Naive thymus-derived CD4-positive, alpha-beta T cell (primary cell): Measurements from ENCODE around the gene PLEKHM3. TPM values are rescaled to one million over a fixed set of nuclear protein-coding genes. Genes with fewer than 3 reads are reported as not detected.
A peak's percentile ranks its signal among the peaks of the same experiment; 100 is the strongest.

ENCODE experiments used
- ATAC-seq: fragments of 150-1000 bp; cut with Tn5 transposase; 2 replicates; pipeline ENCODE4 v1.10.0; 2021; ENCODE audit warnings: mild to moderate bottlenecking, moderate library complexity
- CTCF ChIA-PET: fragments of 350-600 bp; sonication (Branson Sonifier 250); formaldehyde crosslinking; loops from one replicate; lab custom pipeline; 2021; ENCODE audit warnings: antibody characterized with exemption; lab: Charles Lee
- POLR2A ChIA-PET: fragments of 350-600 bp; sonication (Branson Sonifier 250); formaldehyde crosslinking; loops from one replicate; lab custom pipeline; 2021; ENCODE audit warnings: antibody characterized with exemption, inconsistent platforms; lab: Charles Lee
- DNase-seq, 9 donors: peaks; one replicate each; pipeline versions ENCODE4 v3.0.0 to v3.0.0-alpha.2; 2020 to 2022; ENCODE audit warnings: mixed read lengths in 1 of 9
- H3K27ac ChIP-seq: one replicate; pipeline ENCODE4 v1.7.0; 2013; ENCODE audit warnings: mild to moderate bottlenecking, low read depth, low read length, moderate library complexity
- H3K27me3 ChIP-seq, 2 donors: one replicate each; pipeline ENCODE4 v1.7.0; 2013; ENCODE audit warnings: low read length in 2 of 2, mild to moderate bottlenecking in 2 of 2, moderate library complexity in 2 of 2; ENCODE audit not compliant: control insufficient read depth in 2 of 2, insufficient read depth in 2 of 2
- H3K36me3 ChIP-seq, 3 experiments: 1 replicate in 2 of 3; 2 replicates in 1 of 3; pipeline ENCODE4 v1.7.0; 2013; ENCODE audit warnings: low read length in 3 of 3, mild to moderate bottlenecking in 3 of 3, moderate library complexity in 1 of 3; ENCODE audit not compliant: insufficient read depth in 3 of 3, control insufficient read depth in 2 of 3
- H3K4me1 ChIP-seq, 2 donors: one replicate each; pipeline ENCODE4 v1.7.0; 2013; ENCODE audit warnings: low read length in 2 of 2, mild to moderate bottlenecking in 2 of 2, moderate library complexity in 1 of 2; ENCODE audit not compliant: control insufficient read depth in 2 of 2, insufficient read depth in 2 of 2
- H3K4me3 ChIP-seq: 2 replicates; pipeline ENCODE4 v1.7.0; 2013; ENCODE audit warnings: mild to moderate bottlenecking, low read length
- H3K9me3 ChIP-seq, 3 experiments: 1 replicate in 2 of 3; 2 replicates in 1 of 3; pipeline ENCODE4 v1.7.0; 2013; ENCODE audit warnings: low read length in 3 of 3; ENCODE audit not compliant: control insufficient read depth in 2 of 3
- H3K27ac Mint-ChIP-seq, 9 donors: one replicate each; pipeline ENCODE4 v1.8.0; 2020 to 2022; ENCODE audit warnings: mixed read lengths in 9 of 9, mild to moderate bottlenecking in 8 of 9, moderate library complexity in 5 of 9, inconsistent platforms in 2 of 9
- H3K27me3 Mint-ChIP-seq, 5 donors: one replicate each; pipeline ENCODE4 v1.8.0; 2021 to 2022; ENCODE audit warnings: mixed read lengths in 5 of 5, mild to moderate bottlenecking in 1 of 5
- H3K36me3 Mint-ChIP-seq, 5 donors: one replicate each; pipeline ENCODE4 v1.8.0; 2020 to 2022; ENCODE audit warnings: mixed read lengths in 5 of 5, mild to moderate bottlenecking in 3 of 5, inconsistent platforms in 1 of 5
- H3K4me1 Mint-ChIP-seq, 7 donors: one replicate each; pipeline ENCODE4 v1.8.0; 2020 to 2022; ENCODE audit warnings: mixed read lengths in 7 of 7, mild to moderate bottlenecking in 3 of 7, inconsistent platforms in 1 of 7
- H3K4me3 Mint-ChIP-seq, 10 donors: one replicate each; pipeline ENCODE4 v1.8.0; 2020 to 2022; ENCODE audit warnings: mild to moderate bottlenecking in 10 of 10, mixed read lengths in 10 of 10, moderate library complexity in 6 of 10, inconsistent platforms in 2 of 10
- H3K9me3 Mint-ChIP-seq, 11 donors: one replicate each; pipeline ENCODE4 v1.8.0; 2020 to 2022; ENCODE audit warnings: mixed read lengths in 11 of 11, mild to moderate bottlenecking in 4 of 11, inconsistent platforms in 1 of 11, moderate library complexity in 1 of 11
- intact Hi-C, 2 donors: fragments of 100-400 bp; cut with micrococcal nuclease; formaldehyde crosslinking; loops; one replicate each; pipeline ENCODE4 v1.15.1; 2023
- polyA plus RNA-seq, 2 donors: library from polyadenylated mRNA; unstranded; fragments of 300-500 nt; fragmentation: Illumina TruSeq; gene quantifications; one replicate each; pipeline ENCODE4 v1.2.3, GENCODE V29; 2021
- total RNA-seq, 6 experiments: library from RNA in 5 of 6; stranded (reverse) in 5 of 6; gene quantifications; 1 replicate in 5 of 6; 2 replicates in 1 of 6; pipeline ENCODE4 v1.2.3 and lab custom pipeline; 2021 to 2026

Gene PLEKHM3
- total and polyA plus RNA-seq, 7 experiments from 2014 or later = 3.8 to 19.4 (median 13.8) TPM

GRCh38 chr2:208049006-208049405, 23.7 kb upstream of the PLEKHM3 start:
- Mint-ChIP-seq H3K36me3 (no peaks in the 10 kb centered on the region), H3K27ac (no peak overlapping the region), H3K4me1 (peaks cover 0 to 3% (median 0%) of the 10 kb centered on the region in 7 donors), H3K27me3 (peaks cover 4 to 18% (median 7%) of the 10 kb centered on the region in 5 donors), H3K4me3 (no peak overlapping the region), H3K9me3 (no peaks in the 10 kb centered on the region)
- ChIA-PET CTCF (interaction anchor here (0.7 kb wide), 1 partner anchor 8 kb away, joined by 5 read pairs; no protein-coding TSS in a partner anchor), POLR2A (interaction anchor here (0.8 kb wide), 1 partner anchor 90 kb away, joined by 8 read pairs; no protein-coding TSS in a partner anchor)
- H3K4me3 ChIP-seq = no peak overlapping the region
- intact Hi-C loops = loop anchor here (10.0 kb wide), 2 partner anchors 1004 to 1244 kb away; no protein-coding TSS in a partner anchor
- no peaks in the 10 kb centered on the region for H3K27me3 ChIP-seq
- no peaks in the 10 kb centered on the region for H3K9me3 ChIP-seq
- H3K4me1 ChIP-seq = no peaks in the 10 kb centered on the region
- H3K36me3 ChIP-seq = no peaks in the 10 kb centered on the region
- DNase-seq (no peak), ATAC-seq (no peak)
- H3K27ac ChIP-seq = no peak overlapping the region

- DNase-seq (no peak), ATAC-seq (no peak)
- ChIA-PET CTCF (interaction anchor here (0.7 kb wide), 1 partner anchor 490 kb away, joined by 3 read pairs; no protein-coding TSS in a partner anchor), POLR2A (no interaction called here)
- H3K9me3 ChIP-seq = no peaks in the 10 kb centered on the region
- H3K4me1 ChIP-seq = no peaks in the 10 kb centered on the region
- Mint-ChIP-seq H3K4me3 (no peak overlapping the region), H3K27me3 (peaks cover 4 to 21% (median 11%) of the 10 kb centered on the region in 5 donors), H3K9me3 (no peaks in the 10 kb centered on the region), H3K4me1 (peaks cover 0 to 3% (median 0%) of the 10 kb centered on the region in 7 donors), H3K27ac (no peak overlapping the region), H3K36me3 (no peaks in the 10 kb centered on the region)
- H3K27ac ChIP-seq = no peak overlapping the region
- no peak overlapping the region for H3K4me3 ChIP-seq
- H3K27me3 ChIP-seq = no peaks in the 10 kb centered on the region
- H3K36me3 ChIP-seq = no peaks in the 10 kb centered on the region
- intact Hi-C loops = loop anchor here (10.0 kb wide), 2 partner anchors 1003 to 1243 kb away; no protein-coding TSS in a partner anchor
These were observed 22.5 kb upstream of the PLEKHM3 start for GRCh38 chr2:208047840-208048239.

GRCh38 chr2:208046686-208047085, 21.4 kb upstream of the PLEKHM3 start:
- H3K27me3 Mint-ChIP-seq = peaks cover 4 to 18% (median 11%) of the 10 kb centered on the region in 5 donors
- Histone ChIP-seq H3K27me3 (no peaks in the 10 kb centered on the region), H3K9me3 (no peaks in the 10 kb centered on the region), H3K4me3 (no peak overlapping the region), H3K4me1 (no peaks in the 10 kb centered on the region), H3K36me3 (no peaks in the 10 kb centered on the region), H3K27ac (no peak overlapping the region)
- DNase-seq (no peak), ATAC-seq (no peak)
- no peak overlapping the region for H3K4me3 Mint-ChIP-seq
- no peaks in the 10 kb centered on the region for H3K36me3 Mint-ChIP-seq
- no peak overlapping the region for H3K27ac Mint-ChIP-seq
- intact Hi-C loops = loop anchor here (10.0 kb wide), 2 partner anchors 1002 to 1242 kb away; no protein-coding TSS in a partner anchor
- POLR2A ChIA-PET = no interaction called here
- no peaks in the 10 kb centered on the region for H3K9me3 Mint-ChIP-seq
- peaks cover 0 to 3% (median 0%) of the 10 kb centered on the region in 7 donors for H3K4me1 Mint-ChIP-seq
- CTCF ChIA-PET = no interaction called here

GRCh38 chr2:208042450-208042849, 17.1 kb upstream of the PLEKHM3 start:
- ChIA-PET POLR2A (no interaction called here), CTCF (interaction anchor here (1.1 to 2.7 kb wide), 2 partner anchors 11 to 296 kb away, joined by 4 to 16 read pairs; no protein-coding TSS in a partner anchor)
- H3K27me3 Mint-ChIP-seq = peaks cover 3 to 14% (median 5%) of the 10 kb centered on the region in 5 donors
- no peaks in the 10 kb centered on the region for H3K36me3 Mint-ChIP-seq
- H3K27ac Mint-ChIP-seq = no peak overlapping the region
- no peak for DNase-seq
- Histone ChIP-seq H3K9me3 (no peaks in the 10 kb centered on the region), H3K27ac (no peak overlapping the region), H3K27me3 (no peaks in the 10 kb centered on the region), H3K4me1 (no peaks in the 10 kb centered on the region), H3K36me3 (no peaks in the 10 kb centered on the region), H3K4me3 (no peak overlapping the region)
- no peak for ATAC-seq
- intact Hi-C loops = loop anchor here (5.0 to 10.0 kb wide), 3 partner anchors 565 to 1238 kb away; no protein-coding TSS in a partner anchor
- H3K4me1 Mint-ChIP-seq = no peaks in the 10 kb centered on the region
- no peak overlapping the region for H3K4me3 Mint-ChIP-seq
- H3K9me3 Mint-ChIP-seq = peaks cover 0 to 2% (median 0%) of the 10 kb centered on the region in 11 donors

- Mint-ChIP-seq H3K9me3 (peaks cover 0 to 2% (median 0%) of the 10 kb centered on the region in 11 donors), H3K4me3 (no peak overlapping the region), H3K27ac (no peak overlapping the region), H3K36me3 (no peaks in the 10 kb centered on the region), H3K4me1 (no peaks in the 10 kb centered on the region), H3K27me3 (peaks cover 3 to 12% (median 5%) of the 10 kb centered on the region in 5 donors)
- DNase-seq (no peak), ATAC-seq (no peak)
- H3K27me3 ChIP-seq = no peaks in the 10 kb centered on the region
- H3K36me3 ChIP-seq = no peaks in the 10 kb centered on the region
- CTCF ChIA-PET = interaction anchor here (1.1 to 2.7 kb wide), 2 partner anchors 11 to 296 kb away, joined by 4 to 16 read pairs; no protein-coding TSS in a partner anchor
- POLR2A ChIA-PET = no interaction called here
- H3K4me1 ChIP-seq = no peaks in the 10 kb centered on the region
- no peaks in the 10 kb centered on the region for H3K9me3 ChIP-seq
- H3K4me3 ChIP-seq = no peak overlapping the region
- intact Hi-C loops = loop anchor here (5.0 to 10.0 kb wide), 3 partner anchors 565 to 1237 kb away; no protein-coding TSS in a partner anchor
- no peak overlapping the region for H3K27ac ChIP-seq
These were observed 16.7 kb upstream of the PLEKHM3 start for GRCh38 chr2:208042041-208042440.

- POLR2A ChIA-PET = interaction anchor here (0.8 kb wide), 1 partner anchor 1192 kb away, joined by 3 read pairs; no protein-coding TSS in a partner anchor
- H3K4me3 Mint-ChIP-seq = no peak overlapping the region
- H3K36me3 ChIP-seq = no peaks in the 10 kb centered on the region
- no peaks in the 10 kb centered on the region for H3K4me1 ChIP-seq
- H3K36me3 Mint-ChIP-seq = no peaks in the 10 kb centered on the region
- peak overlapping the region in 1 of 9 donors; percentile 25 for H3K27ac Mint-ChIP-seq
- no peaks in the 10 kb centered on the region for H3K4me1 Mint-ChIP-seq
- H3K9me3 Mint-ChIP-seq = peaks cover 0 to 2% (median 0%) of the 10 kb centered on the region in 11 donors
- ATAC-seq (peak; percentile 77), DNase-seq (peak; percentile 21 to 67 (median 54))
- no peaks in the 10 kb centered on the region for H3K27me3 ChIP-seq
- H3K27ac ChIP-seq = no peak overlapping the region
- no peak overlapping the region for H3K4me3 ChIP-seq
- CTCF ChIA-PET = interaction anchor here (0.5 to 2.7 kb wide), 14 partner anchors 8 to 1431 kb away, joined by 3 to 16 read pairs (median 4); no protein-coding TSS in a partner anchor
- intact Hi-C loops = loop anchor here (1.0 to 10.0 kb wide), 7 partner anchors 294 to 1347 kb away; no protein-coding TSS in a partner anchor
- no peaks in the 10 kb centered on the region for H3K9me3 ChIP-seq
- peaks cover 0 to 10% (median 5%) of the 10 kb centered on the region in 5 donors for H3K27me3 Mint-ChIP-seq
These were observed 15.2 kb upstream of the PLEKHM3 start for GRCh38 chr2:208040199-208041171.
